Muscle of arm (tissue), 12 donors: ENCODE data around the gene HOXA7. TPM values are rescaled to one million over a fixed set of nuclear protein-coding genes. Genes with fewer than 3 reads are reported as not detected.

Experiments
- DNase-seq: peaks from one replicate; pipeline ENCODE4 v3.0.0-alpha.2; 2013
- polyA plus RNA-seq, 12 donors: library from polyadenylated mRNA; unstranded; fragments of 120-200 nt; gene quantifications; one replicate each; pipeline ENCODE4 v1.2.1, GENCODE V29; 2013; ENCODE audit not compliant: insufficient read length in 12 of 12

Gene HOXA7
- polyA plus RNA-seq, 12 donors = 12.0 to 26.8 (median 17.3) TPM; not detected in 1

- no peak for DNase-seq
Measured at GRCh38 chr7:27122077-27122910, 34.2 kb downstream of the HOXA7 start.

- no peak for DNase-seq
Measured at GRCh38 chr7:27121684-27122076, 34.8 kb downstream of the HOXA7 start.

GRCh38 chr7:27119412-27119911, 37.0 kb downstream of the HOXA7 start:
- DNase-seq = no peak

GRCh38 chr7:27118580-27118979, 37.9 kb downstream of the HOXA7 start:
- DNase-seq = no peak

- DNase-seq = no peak
Measured at GRCh38 chr7:27117887-27118491, 38.5 kb downstream of the HOXA7 start.

- DNase-seq = no peak
Measured at GRCh38 chr7:27116962-27117886, 39.3 kb downstream of the HOXA7 start.

- DNase-seq = no peak
Measured at GRCh38 chr7:27116031-27116961, 40.2 kb downstream of the HOXA7 start.

- no peak for DNase-seq
Measured at GRCh38 chr7:27115221-27116026, 41.1 kb downstream of the HOXA7 start.

- DNase-seq = no peak
Measured at GRCh38 chr7:27114881-27115220, 41.6 kb downstream of the HOXA7 start.

GRCh38 chr7:27113991-27114769, 42.3 kb downstream of the HOXA7 start:
- no peak for DNase-seq

GRCh38 chr7:27112955-27113949, 43.2 kb downstream of the HOXA7 start:
- DNase-seq = no peak

- no peak for DNase-seq
Measured at GRCh38 chr7:27112361-27112760, 44.1 kb downstream of the HOXA7 start.

- no peak for DNase-seq
Measured at GRCh38 chr7:27111751-27112277, 44.7 kb downstream of the HOXA7 start.

- no peak for DNase-seq
Measured at GRCh38 chr7:27111042-27111750, 45.3 kb downstream of the HOXA7 start.

- DNase-seq = no peak
Measured at GRCh38 chr7:27110186-27111031, 46.1 kb downstream of the HOXA7 start.
